NCI-H1092 (cell line): ENCODE measurements around the gene MAPT.
"Not testable (repeated sequence)": the region's sequence is repeated elsewhere in the genome, so short reads cannot be mapped to it uniquely, and the experiment has no call there.

Experiments used
- DNase-seq: peaks from one replicate; lab custom pipeline; 2025; lab: John Stamatoyannopoulos, UW

Gene MAPT

GRCh38 chr17:45953561-45953960, 59.2 kb downstream of the MAPT start:
- DNase-seq = no peak

- DNase-seq = no peak
Measured at GRCh38 chr17:45954914-45955313, 60.6 kb downstream of the MAPT start.

GRCh38 chr17:45955326-45955725, 61.0 kb downstream of the MAPT start:
- DNase-seq = no peak

- no peak for DNase-seq
Measured at GRCh38 chr17:45956090-45956489, 61.7 kb downstream of the MAPT start.

GRCh38 chr17:45956746-45957145, 62.4 kb downstream of the MAPT start:
- DNase-seq = not testable (repeated sequence)

- no peak for DNase-seq
Measured at GRCh38 chr17:45958307-45958706, 64.0 kb downstream of the MAPT start.

GRCh38 chr17:45958994-45959665, 64.8 kb downstream of the MAPT start:
- no peak for DNase-seq

GRCh38 chr17:45960311-45960710, 66.0 kb downstream of the MAPT start:
- no peak for DNase-seq

- DNase-seq = no peak
Measured at GRCh38 chr17:45961206-45961605, 66.9 kb downstream of the MAPT start.

- DNase-seq = no peak
Measured at GRCh38 chr17:45962221-45962972, 68.0 kb downstream of the MAPT start.

- DNase-seq = no peak
Measured at GRCh38 chr17:45963283-45963682, 68.9 kb downstream of the MAPT start.

- DNase-seq = no peak
Measured at GRCh38 chr17:45963889-45964288, 69.5 kb downstream of the MAPT start.

- no peak for DNase-seq
Measured at GRCh38 chr17:45964634-45965033, 70.3 kb downstream of the MAPT start.

GRCh38 chr17:45965812-45966211, 71.5 kb downstream of the MAPT start:
- DNase-seq = no peak

GRCh38 chr17:45966606-45967280, 72.4 kb downstream of the MAPT start:
- DNase-seq = no peak

- DNase-seq = no peak
Measured at GRCh38 chr17:45967378-45967777, 73.0 kb downstream of the MAPT start.

GRCh38 chr17:45968732-45969131, 74.4 kb downstream of the MAPT start:
- no peak for DNase-seq

- DNase-seq = no peak
Measured at GRCh38 chr17:45969726-45970125, 75.4 kb downstream of the MAPT start.

GRCh38 chr17:45970659-45971058, 76.3 kb downstream of the MAPT start:
- DNase-seq = no peak

GRCh38 chr17:45971698-45972141, 77.4 kb downstream of the MAPT start:
- DNase-seq = no peak

- no peak for DNase-seq
Measured at GRCh38 chr17:45972531-45972930, 78.2 kb downstream of the MAPT start.

GRCh38 chr17:45973099-45973780, 78.9 kb downstream of the MAPT start:
- DNase-seq = no peak
